ENCODE results near the gene KIAA0753.

- TF ChIP-seq CTCF (IDR thresholded peaks at IDR 0.05; ENCODE audit: insufficient read depth, low read length, poor library complexity, severe bottlenecking) (no peak), EZH2phosphoT487 (conservative IDR thresholded peaks at IDR 0.05; ENCODE audit: low read length) (no peak)
Observed at GRCh38 chr17:6636616-6637457, 3.7 kb downstream of the KIAA0753 start.
